ENCODE results near the gene REV3L.
"Not testable (repeated sequence)": the region's sequence is repeated elsewhere in the genome, so short reads cannot be mapped to it uniquely, and the experiment has no call there.

DNA sequence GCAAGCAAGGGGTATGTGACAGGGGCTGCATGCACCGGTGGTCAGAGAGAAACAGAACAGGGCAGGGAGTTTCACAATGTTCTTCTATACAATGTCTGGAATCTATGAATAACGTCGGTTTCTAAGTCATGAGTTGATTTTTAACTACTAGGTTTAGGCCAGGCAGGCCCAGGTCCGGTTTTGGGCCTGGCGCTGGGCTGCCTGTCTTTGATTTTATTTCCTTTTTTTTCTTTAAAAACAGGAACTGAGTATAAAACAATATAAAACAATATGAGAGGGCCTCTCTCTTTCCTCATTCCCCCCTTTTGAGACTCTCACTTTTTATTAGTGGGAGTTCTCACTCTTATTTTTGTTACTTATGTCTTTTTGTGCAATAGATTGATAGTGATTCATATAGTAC, 198.7 kb downstream of the REV3L start:
- TF ChIP-seq HOXA7 (CRISPR knock-in tag; IDR thresholded peaks at IDR 0.05); SMC3 (IDR thresholded peaks at IDR 0.05; ENCODE audit: low read length); NONO (IDR thresholded peaks at IDR 0.05); NONO (CRISPR knock-in tag; conservative IDR thresholded peaks at IDR 0.05); CC2D1A (CRISPR knock-in tag; IDR thresholded peaks at IDR 0.05); RFX5 (IDR thresholded peaks at IDR 0.05; ENCODE audit: low read depth, low read length); WIZ (CRISPR knock-in tag; IDR thresholded peaks at IDR 0.05); MAFF (IDR thresholded peaks at IDR 0.05; ENCODE audit: low read depth, low read length); ZNF572 (CRISPR knock-in tag; IDR thresholded peaks at IDR 0.05): not testable (repeated sequence)
- TF ChIP-seq, protein P1, sequence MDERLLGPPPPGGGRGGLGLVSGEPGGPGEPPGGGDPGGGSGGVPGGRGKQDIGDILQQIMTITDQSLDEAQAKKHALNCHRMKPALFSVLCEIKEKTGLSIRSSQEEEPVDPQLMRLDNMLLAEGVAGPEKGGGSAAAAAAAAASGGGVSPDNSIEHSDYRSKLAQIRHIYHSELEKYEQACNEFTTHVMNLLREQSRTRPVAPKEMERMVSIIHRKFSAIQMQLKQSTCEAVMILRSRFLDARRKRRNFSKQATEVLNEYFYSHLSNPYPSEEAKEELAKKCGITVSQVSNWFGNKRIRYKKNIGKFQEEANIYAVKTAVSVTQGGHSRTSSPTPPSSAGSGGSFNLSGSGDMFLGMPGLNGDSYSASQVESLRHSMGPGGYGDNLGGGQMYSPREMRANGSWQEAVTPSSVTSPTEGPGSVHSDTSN (CRISPR knock-in tag; IDR thresholded peaks at IDR 0.05) = not testable (repeated sequence)
- TF ChIP-seq, protein P2, sequence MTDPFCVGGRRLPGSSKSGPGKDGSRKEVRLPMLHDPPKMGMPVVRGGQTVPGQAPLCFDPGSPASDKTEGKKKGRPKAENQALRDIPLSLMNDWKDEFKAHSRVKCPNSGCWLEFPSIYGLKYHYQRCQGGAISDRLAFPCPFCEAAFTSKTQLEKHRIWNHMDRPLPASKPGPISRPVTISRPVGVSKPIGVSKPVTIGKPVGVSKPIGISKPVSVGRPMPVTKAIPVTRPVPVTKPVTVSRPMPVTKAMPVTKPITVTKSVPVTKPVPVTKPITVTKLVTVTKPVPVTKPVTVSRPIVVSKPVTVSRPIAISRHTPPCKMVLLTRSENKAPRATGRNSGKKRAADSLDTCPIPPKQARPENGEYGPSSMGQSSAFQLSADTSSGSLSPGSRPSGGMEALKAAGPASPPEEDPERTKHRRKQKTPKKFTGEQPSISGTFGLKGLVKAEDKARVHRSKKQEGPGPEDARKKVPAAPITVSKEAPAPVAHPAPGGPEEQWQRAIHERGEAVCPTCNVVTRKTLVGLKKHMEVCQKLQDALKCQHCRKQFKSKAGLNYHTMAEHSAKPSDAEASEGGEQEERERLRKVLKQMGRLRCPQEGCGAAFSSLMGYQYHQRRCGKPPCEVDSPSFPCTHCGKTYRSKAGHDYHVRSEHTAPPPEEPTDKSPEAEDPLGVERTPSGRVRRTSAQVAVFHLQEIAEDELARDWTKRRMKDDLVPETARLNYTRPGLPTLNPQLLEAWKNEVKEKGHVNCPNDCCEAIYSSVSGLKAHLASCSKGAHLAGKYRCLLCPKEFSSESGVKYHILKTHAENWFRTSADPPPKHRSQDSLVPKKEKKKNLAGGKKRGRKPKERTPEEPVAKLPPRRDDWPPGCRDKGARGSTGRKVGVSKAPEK (CRISPR knock-in tag; IDR thresholded peaks at IDR 0.05; ENCODE audit: borderline replicate concordance) = not testable (repeated sequence)
- TF ChIP-seq, protein P3, sequence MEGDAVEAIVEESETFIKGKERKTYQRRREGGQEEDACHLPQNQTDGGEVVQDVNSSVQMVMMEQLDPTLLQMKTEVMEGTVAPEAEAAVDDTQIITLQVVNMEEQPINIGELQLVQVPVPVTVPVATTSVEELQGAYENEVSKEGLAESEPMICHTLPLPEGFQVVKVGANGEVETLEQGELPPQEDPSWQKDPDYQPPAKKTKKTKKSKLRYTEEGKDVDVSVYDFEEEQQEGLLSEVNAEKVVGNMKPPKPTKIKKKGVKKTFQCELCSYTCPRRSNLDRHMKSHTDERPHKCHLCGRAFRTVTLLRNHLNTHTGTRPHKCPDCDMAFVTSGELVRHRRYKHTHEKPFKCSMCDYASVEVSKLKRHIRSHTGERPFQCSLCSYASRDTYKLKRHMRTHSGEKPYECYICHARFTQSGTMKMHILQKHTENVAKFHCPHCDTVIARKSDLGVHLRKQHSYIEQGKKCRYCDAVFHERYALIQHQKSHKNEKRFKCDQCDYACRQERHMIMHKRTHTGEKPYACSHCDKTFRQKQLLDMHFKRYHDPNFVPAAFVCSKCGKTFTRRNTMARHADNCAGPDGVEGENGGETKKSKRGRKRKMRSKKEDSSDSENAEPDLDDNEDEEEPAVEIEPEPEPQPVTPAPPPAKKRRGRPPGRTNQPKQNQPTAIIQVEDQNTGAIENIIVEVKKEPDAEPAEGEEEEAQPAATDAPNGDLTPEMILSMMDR (CRISPR knock-in tag; IDR thresholded peaks at IDR 0.05) = not testable (repeated sequence)

All from HepG2 (cell line).